Gastroesophageal sphincter (tissue), 4 donors: ENCODE results near the gene MAP1LC3A. TPM values are rescaled to one million over a fixed set of nuclear protein-coding genes. Genes with fewer than 3 reads are reported as not detected.

ENCODE experiments used
- ATAC-seq: fragments of 150-250 bp; one replicate; pipeline ENCODE4 v1.9.1; 2016; ENCODE audit warnings: mild to moderate bottlenecking, moderate library complexity
- H3K27ac ChIP-seq, 4 donors: fragments of 200-600 bp; sonication (generic) in 3 of 4; 1 replicate in 3 of 4; 2 replicates in 1 of 4; pipeline ENCODE4 v1.5.1; 2016 to 2019
- H3K27me3 ChIP-seq: fragments of 200-600 bp; sonication (generic); one replicate; pipeline ENCODE4 v1.5.1; 2019
- H3K36me3 ChIP-seq, 2 donors: fragments of 200-600 bp; sonication (generic); one replicate each; pipeline ENCODE4 v1.5.1; 2019; ENCODE audit warnings: control low read depth in 1 of 2
- H3K4me1 ChIP-seq, 3 donors: fragments of 200-600 bp; sonication (generic); 1 replicate in 2 of 3; 2 replicates in 1 of 3; pipeline ENCODE4 v1.5.1; 2016 to 2019; ENCODE audit warnings: control low read depth in 2 of 3
- H3K4me3 ChIP-seq, 2 donors: fragments of 200-600 bp; sonication (generic); one replicate each; pipeline ENCODE4 v1.5.1; 2019; ENCODE audit warnings: mild to moderate bottlenecking in 1 of 2, moderate library complexity in 1 of 2
- H3K9me3 ChIP-seq, 3 donors: fragments of 200-600 bp; sonication (generic); one replicate each; pipeline ENCODE4 v1.5.1; 2017 to 2019; ENCODE audit warnings: control low read depth in 2 of 3
- EP300 ChIP-seq: sonication (generic); formaldehyde crosslinking; IDR thresholded peaks from one replicate; pipeline ENCODE4 v1.6.1; 2017; ENCODE audit warnings: antibody characterized with exemption, mild to moderate bottlenecking
- POLR2A ChIP-seq, 2 donors: fragments of 450-650 bp; IDR thresholded peaks; one replicate each; pipeline ENCODE4 v1.6.1; 2017; ENCODE audit warnings: antibody characterized with exemption in 2 of 2, mild to moderate bottlenecking in 2 of 2, moderate library complexity in 1 of 2
- POLR2AphosphoS5 ChIP-seq: sonication (generic); formaldehyde crosslinking; IDR thresholded peaks from one replicate; pipeline ENCODE4 v1.6.1; 2017; ENCODE audit warnings: antibody characterized with exemption
- WGBS, 2 donors: methylation state at CpG; one replicate each; pipeline ENCODE4 v1.1.5; 2018; ENCODE audit warnings: low coverage in 1 of 2; 5-methylcytosine and 5-hydroxymethylcytosine counted together
- total RNA-seq, 4 donors: library from RNA; depleted of rRNA; stranded (reverse); fragments of >200 nt; gene quantifications; one replicate each; pipeline ENCODE4 v1.1.0, GENCODE V29; 2016
- TF ChIP-seq, protein P1 (sequence below), 4 experiments: fragments of 200-600 bp in 2 of 4; fragments of 450-650 bp in 2 of 4; sonication (generic) in 1 of 4; IDR thresholded peaks; one replicate each; pipeline ENCODE4 v1.5.1; 2017 to 2019; ENCODE audit warnings: antibody characterized with exemption in 4 of 4, mild to moderate bottlenecking in 2 of 4, moderate library complexity in 2 of 4

MAP1LC3A gene
- total RNA-seq, 4 donors from 2014 or later = 96.0 to 134 (median 115) TPM

DNA sequence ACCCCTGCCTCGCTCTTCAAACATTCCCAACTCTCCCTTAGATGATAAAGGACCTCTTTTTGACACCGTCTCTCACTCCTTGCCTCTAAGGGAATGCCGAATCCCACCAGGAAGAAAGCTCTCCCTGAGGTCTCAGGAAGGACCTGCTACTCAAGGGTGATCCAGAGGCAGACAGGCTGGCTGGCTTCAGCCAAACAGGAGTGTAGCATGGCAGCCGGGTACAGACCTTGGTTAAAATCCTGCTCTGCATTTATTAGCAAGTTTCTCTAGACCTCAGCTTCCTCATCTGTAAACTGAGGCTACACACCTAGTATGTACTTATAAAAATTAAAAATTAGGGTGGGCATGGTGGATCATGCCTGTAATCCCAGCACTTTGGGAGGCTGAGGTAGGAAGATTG is 17.2 kb downstream of the MAP1LC3A start:
- Histone ChIP-seq H3K4me3 (no peak overlapping the region), H3K27ac (no peak overlapping the region), H3K27me3 (no peaks in the 10 kb centered on the region), H3K4me1 (peaks cover 0 to 16% (median 0%) of the 10 kb centered on the region in 3 donors), H3K9me3 (no peaks in the 10 kb centered on the region), H3K36me3 (peaks cover 0 to 50% of the 10 kb centered on the region in 2 donors)
- TF ChIP-seq, protein P1, sequence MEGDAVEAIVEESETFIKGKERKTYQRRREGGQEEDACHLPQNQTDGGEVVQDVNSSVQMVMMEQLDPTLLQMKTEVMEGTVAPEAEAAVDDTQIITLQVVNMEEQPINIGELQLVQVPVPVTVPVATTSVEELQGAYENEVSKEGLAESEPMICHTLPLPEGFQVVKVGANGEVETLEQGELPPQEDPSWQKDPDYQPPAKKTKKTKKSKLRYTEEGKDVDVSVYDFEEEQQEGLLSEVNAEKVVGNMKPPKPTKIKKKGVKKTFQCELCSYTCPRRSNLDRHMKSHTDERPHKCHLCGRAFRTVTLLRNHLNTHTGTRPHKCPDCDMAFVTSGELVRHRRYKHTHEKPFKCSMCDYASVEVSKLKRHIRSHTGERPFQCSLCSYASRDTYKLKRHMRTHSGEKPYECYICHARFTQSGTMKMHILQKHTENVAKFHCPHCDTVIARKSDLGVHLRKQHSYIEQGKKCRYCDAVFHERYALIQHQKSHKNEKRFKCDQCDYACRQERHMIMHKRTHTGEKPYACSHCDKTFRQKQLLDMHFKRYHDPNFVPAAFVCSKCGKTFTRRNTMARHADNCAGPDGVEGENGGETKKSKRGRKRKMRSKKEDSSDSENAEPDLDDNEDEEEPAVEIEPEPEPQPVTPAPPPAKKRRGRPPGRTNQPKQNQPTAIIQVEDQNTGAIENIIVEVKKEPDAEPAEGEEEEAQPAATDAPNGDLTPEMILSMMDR (IDR thresholded peaks at IDR 0.05) = no peak
- no peak for TF ChIP-seq POLR2AphosphoS5
- no peak for TF ChIP-seq POLR2A (IDR thresholded peaks at IDR 0.05)
- no peak for TF ChIP-seq EP300
- no peak for ATAC-seq
- WGBS, 2 donors = 86 to 96% methylated on average over 2 to 4 of the region's 4 CpGs

DNA sequence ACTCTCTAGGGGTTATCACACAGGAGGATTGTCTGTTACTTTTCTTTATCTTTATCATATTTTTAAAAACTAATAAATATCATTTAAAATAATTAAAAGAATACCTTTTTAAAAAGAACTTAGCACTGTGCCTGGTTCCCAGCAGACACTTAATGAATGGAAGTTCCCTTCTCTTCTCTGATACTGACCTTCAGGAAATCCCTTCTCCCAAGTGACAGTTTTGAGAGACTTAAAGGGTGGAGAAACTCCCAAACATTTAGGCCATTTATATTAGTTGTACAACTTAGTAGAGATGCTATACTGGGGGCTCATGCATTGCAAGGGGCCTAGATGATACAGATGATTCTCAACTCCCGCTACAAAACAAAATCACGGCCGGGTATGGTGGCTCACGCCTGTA is 18.5 kb downstream of the MAP1LC3A start:
- H3K9me3 ChIP-seq = no peaks in the 10 kb centered on the region
- WGBS, 2 donors = 94% methylated on average over 3 of the region's 4 CpGs; no CpG with 5 or more reads in 1 of the 2 donors
- TF ChIP-seq EP300 (no peak), POLR2A (IDR thresholded peaks at IDR 0.05) (no peak)
- ATAC-seq = no peak
- H3K27me3 ChIP-seq = no peaks in the 10 kb centered on the region
- H3K27ac ChIP-seq = no peak overlapping the region
- peaks cover 0 to 26% (median 9%) of the 10 kb centered on the region in 3 donors for H3K4me1 ChIP-seq
- H3K36me3 ChIP-seq = peaks cover 0 to 45% of the 10 kb centered on the region in 2 donors
- H3K4me3 ChIP-seq = no peak overlapping the region

DNA sequence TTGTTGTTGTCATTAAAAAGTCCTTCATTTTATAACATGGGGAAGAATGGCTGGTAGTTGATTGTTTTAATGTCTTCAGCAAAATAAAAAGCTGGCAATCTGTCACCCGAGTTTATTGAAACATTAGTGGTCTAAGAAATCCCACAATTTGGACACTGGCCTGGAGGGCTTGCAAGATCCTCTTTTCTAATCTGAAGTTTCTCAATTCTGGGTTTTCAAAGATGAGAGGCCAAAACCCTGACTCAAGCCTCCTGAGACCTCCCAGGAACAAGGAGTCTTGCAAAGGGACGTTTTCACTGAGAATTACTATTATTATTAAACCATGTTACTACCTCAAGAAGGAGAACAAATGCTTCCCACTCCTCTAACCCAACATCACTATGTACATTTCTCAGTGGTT is 19.5 kb downstream of the MAP1LC3A start:
- H3K4me3 ChIP-seq = no peak overlapping the region
- H3K36me3 ChIP-seq = peaks cover 0 to 37% of the 10 kb centered on the region in 2 donors
- TF ChIP-seq, protein P1 (IDR thresholded peaks at IDR 0.05) = no peak
- TF ChIP-seq EP300 = no peak
- no peak for TF ChIP-seq POLR2A (IDR thresholded peaks at IDR 0.05)
- TF ChIP-seq POLR2AphosphoS5 = no peak
- H3K4me1 ChIP-seq = peaks cover 0 to 36% (median 12%) of the 10 kb centered on the region in 3 donors
- 35 to 47% methylated on average over 2 of the region's 2 CpGs for WGBS, 2 donors
- peak overlapping the region in 2 of 4 donors; percentile 30 to 33 for H3K27ac ChIP-seq
- no peaks in the 10 kb centered on the region for H3K27me3 ChIP-seq
- ATAC-seq = no peak
- no peaks in the 10 kb centered on the region for H3K9me3 ChIP-seq

DNA sequence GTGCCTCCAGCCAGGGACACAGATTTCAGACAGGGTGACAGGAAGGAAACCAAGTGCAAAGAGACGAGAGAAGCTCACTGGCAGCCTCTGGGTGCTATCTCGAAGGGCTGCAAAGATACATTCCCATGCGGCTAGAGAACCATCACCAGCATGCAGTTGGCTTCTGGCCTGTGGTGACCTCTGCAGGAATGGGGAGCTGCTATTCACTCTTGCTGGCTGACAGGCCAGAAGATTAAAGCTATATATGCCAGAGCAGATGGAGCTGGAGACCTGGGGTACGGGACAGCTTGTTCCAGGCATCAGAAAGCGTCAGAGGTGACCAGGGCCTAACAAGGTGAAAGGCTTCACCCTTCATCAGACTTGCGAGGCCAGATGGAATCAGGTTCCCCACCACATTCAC is 20.0 kb downstream of the MAP1LC3A start:
- no peak for ATAC-seq
- WGBS, 2 donors = 40% methylated on average over 1 of the region's 6 CpGs; no CpG with 5 or more reads in 1 of the 2 donors
- Histone ChIP-seq H3K27me3 (no peaks in the 10 kb centered on the region), H3K4me3 (no peak overlapping the region), H3K4me1 (peaks cover 0 to 41% (median 12%) of the 10 kb centered on the region in 3 donors), H3K36me3 (peaks cover 0 to 32% of the 10 kb centered on the region in 2 donors), H3K27ac (peak overlapping the region in 2 of 4 donors; percentile 30 to 33), H3K9me3 (no peaks in the 10 kb centered on the region)
- TF ChIP-seq POLR2AphosphoS5 = no peak
- TF ChIP-seq POLR2A (IDR thresholded peaks at IDR 0.05) = no peak
- no peak for TF ChIP-seq EP300
- TF ChIP-seq, protein P1 (IDR thresholded peaks at IDR 0.05) = no peak

DNA sequence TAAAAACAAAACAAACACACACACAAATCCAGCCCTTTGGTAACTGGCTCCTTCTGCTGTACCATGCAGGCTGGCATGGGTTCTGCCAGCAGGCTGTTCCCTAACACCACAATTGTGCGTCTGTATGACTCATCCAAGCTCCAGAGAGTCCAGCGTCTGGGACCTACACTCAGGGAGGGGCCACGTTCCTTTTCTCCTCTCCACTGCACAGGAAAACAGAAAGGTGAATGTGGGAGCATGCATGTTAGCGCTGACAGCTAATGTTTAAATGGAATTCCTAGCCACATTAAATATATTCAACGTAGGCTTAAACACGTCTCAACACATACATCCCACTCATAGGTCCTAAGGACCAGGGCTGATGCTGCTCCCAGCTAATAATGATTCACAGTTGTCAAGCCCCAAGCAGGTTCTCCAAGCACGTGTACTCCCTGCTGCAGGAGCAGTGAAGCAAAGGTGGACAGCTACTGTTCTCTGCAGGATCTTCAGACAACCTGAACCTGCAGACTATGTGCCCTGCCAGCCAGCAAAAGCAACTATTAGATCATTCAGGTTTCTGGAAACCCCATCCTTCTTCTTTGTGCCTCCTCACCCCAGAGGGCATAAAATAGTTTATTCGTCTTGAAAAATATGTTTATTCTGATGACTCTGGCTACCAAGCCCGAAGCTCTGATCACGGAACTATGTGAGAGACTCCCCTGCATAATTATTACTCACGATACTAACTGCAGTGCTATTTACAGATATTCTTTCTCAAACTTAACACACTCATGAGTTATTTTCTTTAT is 20.9 kb downstream of the MAP1LC3A start:
- no peaks in the 10 kb centered on the region for H3K9me3 ChIP-seq
- H3K4me3 ChIP-seq = no peak overlapping the region
- 56 to 58% methylated on average over 9 to 11 of the region's 11 CpGs for WGBS, 2 donors
- H3K27ac ChIP-seq = peak overlapping the region in 1 of 4 donors; percentile 34
- H3K36me3 ChIP-seq = peaks cover 0 to 23% of the 10 kb centered on the region in 2 donors
- peaks cover 0 to 42% (median 12%) of the 10 kb centered on the region in 3 donors for H3K4me1 ChIP-seq
- TF ChIP-seq POLR2A (IDR thresholded peaks at IDR 0.05) (no peak), EP300 (no peak), POLR2AphosphoS5 (peak; percentile 55)
- TF ChIP-seq, protein P1 (IDR thresholded peaks at IDR 0.05) = peak; percentile 37 to 68 (median 66)
- H3K27me3 ChIP-seq = no peaks in the 10 kb centered on the region
- ATAC-seq = peak; percentile 86
